GM12872 (cell line): ENCODE data around the gene SNCB.

ENCODE experiments used
- CTCF ChIP-seq: IDR thresholded peaks from 3 replicates; pipeline ENCODE4 v1.5.1; 2011; ENCODE audit warnings: low read depth, mild to moderate bottlenecking, low read length, moderate library complexity; ENCODE audit not compliant: insufficient read depth

SNCB gene

GRCh38 chr5:176603091-176603490 is 27.2 kb downstream of the SNCB start:
- no peak for TF ChIP-seq CTCF

GRCh38 chr5:176601901-176602482 is 28.3 kb downstream of the SNCB start:
- TF ChIP-seq CTCF: no peak

GRCh38 chr5:176597417-176598389 is 32.6 kb downstream of the SNCB start:
- no peak for TF ChIP-seq CTCF

- TF ChIP-seq CTCF: peak; percentile 16; the same call in 1 of the 3 replicates
Measured at GRCh38 chr5:176596689-176597416, 33.5 kb downstream of the SNCB start.

- TF ChIP-seq CTCF: no peak
Measured at GRCh38 chr5:176596069-176596644, 34.2 kb downstream of the SNCB start.

- no peak for TF ChIP-seq CTCF
Measured at GRCh38 chr5:176595386-176595943, 34.9 kb downstream of the SNCB start.
